SIG-M5 treated with dmso at 0.1 percent for 504 hours (cell line): ENCODE data around the gene ABTB2.
A peak's percentile ranks its signal among the peaks of the same experiment; 100 is the strongest.

Experiments
- DNase-seq: peaks from one replicate; lab custom pipeline; 2025; ENCODE audit not compliant: unreplicated experiment; lab: John Stamatoyannopoulos, UW

ABTB2 gene

GRCh38 chr11:34296412-34296811 is 61.4 kb downstream of the ABTB2 start:
- DNase-seq: no peak

DNA sequence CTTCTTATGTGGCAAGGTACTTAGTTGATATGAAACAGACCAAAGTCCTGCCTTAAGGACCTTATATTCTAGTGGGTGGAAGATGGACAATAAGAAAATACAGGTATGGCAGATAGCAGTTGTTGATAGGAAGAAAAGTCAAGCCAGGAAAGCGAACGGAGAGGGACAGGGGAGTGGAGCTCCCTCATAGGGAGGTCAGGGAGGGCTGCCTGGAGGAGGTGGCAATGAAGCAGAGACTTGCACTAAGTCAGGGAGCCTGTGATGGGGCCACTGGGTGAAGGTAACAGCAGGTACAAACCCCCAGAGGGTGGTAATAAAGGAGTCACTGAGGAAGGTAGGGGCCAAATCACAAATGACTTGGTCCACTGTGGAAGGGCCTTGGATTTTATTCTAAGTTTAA is 65.3 kb downstream of the ABTB2 start:
- DNase-seq: no peak

- no peak for DNase-seq
Observed at GRCh38 chr11:34292111-34292510, 65.7 kb downstream of the ABTB2 start.

DNA sequence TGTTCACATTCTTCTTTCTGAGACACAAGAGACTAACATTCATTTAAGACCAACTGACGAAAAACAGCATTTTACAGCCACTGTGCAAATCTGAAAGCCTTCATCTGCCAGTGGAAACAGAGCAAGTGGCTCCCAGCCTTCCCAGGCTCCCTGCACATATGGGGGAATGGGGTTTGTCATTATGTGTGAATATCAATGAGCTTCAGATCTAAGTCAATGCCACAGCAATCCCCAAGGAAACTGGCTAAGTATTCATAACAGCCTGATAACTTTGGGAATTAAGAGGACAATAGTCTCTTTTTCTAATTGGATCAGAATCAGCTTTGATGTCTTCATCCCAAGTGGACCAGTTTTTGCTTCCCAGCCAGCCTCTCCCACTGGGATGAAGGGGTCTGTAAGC is 66.9 kb downstream of the ABTB2 start:
- DNase-seq: no peak

DNA sequence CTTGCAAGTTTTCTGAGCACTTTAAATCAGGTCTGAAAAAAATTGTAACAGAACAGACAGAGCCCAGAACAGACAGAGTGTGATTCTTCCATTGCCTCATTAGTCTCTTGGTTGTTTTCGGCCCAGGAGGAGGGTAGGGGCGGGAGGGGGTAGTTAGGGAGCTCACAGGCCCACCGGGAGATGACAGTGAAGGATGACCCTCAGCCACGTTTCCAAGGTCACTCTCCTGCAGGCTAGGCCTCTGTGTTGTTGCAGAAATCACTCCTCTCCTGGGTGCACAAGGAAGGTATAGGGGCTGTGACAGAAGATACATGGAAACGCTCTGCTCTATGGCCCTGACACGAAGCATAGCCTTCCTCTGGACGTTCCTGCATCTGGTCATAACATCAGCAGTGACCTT is 69.3 kb downstream of the ABTB2 start:
- DNase-seq: no peak

GRCh38 chr11:34284811-34285481 is 72.9 kb downstream of the ABTB2 start:
- no peak for DNase-seq

GRCh38 chr11:34284156-34284555 is 73.7 kb downstream of the ABTB2 start:
- DNase-seq: no peak

- no peak for DNase-seq
Observed at GRCh38 chr11:34280945-34281872, 76.6 kb downstream of the ABTB2 start.

DNA sequence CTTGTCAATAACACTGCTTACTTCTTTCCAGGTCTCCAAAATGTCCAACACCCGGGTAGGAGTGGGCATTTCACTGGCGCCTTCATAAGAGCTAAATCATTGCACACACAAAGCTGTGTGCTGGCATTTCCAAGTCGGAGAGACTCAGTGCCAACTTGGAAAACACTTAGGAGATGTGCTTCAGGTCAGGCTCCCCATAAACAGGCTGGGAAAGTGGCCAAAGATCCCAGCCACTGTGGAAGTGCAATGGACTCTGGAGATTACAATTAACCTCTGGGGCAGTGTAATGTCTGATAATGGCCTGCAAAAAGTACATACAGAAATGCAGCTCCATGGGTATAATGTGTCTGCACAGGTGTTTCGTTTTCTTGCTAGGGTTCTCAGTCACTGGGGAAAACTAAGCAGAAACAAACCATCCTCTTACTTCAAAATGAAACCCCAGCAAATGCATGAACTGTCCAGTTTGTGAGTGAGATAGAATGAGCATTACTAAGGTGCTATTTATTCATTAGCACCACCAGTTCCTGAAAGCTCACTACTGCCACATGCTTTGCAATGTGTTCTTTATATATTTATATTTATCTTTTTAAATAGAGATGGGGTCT is 79.0 kb downstream of the ABTB2 start:
- no peak for DNase-seq

- DNase-seq: no peak
Observed at GRCh38 chr11:34278175-34278574, 79.6 kb downstream of the ABTB2 start.

- no peak for DNase-seq
Observed at GRCh38 chr11:34277171-34277570, 80.6 kb downstream of the ABTB2 start.

- no peak for DNase-seq
Observed at GRCh38 chr11:34276352-34276864, 81.4 kb downstream of the ABTB2 start.

DNA sequence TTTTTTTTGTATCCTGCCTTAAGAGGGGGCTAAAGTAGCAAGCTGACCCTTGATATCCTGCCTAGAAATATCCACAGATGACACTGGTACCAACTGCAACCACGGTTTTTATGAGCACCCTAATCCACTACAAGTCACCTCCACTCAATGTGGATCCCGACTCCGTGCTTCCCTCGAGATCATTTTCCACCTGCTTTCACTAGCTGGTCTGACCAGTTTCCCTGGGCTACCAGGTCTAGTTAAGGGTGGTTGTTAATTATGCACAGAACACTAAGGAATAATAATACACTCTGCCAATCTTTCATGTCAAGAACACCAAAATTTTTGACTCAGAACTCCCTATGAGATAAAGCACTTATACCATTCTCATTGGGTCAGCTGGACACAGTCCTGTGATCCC is 82.3 kb downstream of the ABTB2 start:
- no peak for DNase-seq

DNA sequence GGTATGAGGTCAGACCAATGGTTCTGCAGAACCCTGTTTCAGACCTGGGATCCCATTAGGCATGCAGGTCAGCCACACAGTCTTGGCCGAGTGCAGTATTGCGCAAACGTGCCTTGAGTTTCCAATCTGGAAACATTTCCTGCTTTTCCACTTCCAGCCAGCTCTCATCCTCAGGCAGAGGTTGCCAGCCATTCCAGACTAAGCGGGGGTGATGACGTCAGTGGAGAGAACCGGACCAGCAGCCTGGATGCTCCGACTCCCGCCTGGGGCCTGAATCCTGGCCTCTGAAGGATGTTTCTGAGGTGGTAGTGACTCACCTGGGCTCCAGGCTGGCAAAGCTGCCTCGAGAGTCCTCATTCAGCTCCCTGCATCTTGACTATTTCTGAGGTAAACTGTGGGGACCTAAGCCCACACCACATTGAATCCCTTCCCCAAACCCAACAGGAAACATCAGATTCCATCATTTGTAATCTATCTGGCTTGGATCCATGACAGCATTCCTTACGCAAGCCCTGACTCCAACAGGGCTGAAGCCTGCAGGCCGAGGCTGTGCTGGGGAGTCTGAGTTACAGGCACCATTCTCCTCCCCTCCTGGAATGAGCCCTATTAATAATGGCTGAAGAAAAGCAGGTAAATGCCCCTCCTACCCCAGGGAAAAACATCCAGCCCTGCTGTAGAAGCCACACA is 83.0 kb downstream of the ABTB2 start:
- peak; percentile 60 for DNase-seq

- no peak for DNase-seq
Observed at GRCh38 chr11:34273099-34273498, 84.7 kb downstream of the ABTB2 start.

DNA sequence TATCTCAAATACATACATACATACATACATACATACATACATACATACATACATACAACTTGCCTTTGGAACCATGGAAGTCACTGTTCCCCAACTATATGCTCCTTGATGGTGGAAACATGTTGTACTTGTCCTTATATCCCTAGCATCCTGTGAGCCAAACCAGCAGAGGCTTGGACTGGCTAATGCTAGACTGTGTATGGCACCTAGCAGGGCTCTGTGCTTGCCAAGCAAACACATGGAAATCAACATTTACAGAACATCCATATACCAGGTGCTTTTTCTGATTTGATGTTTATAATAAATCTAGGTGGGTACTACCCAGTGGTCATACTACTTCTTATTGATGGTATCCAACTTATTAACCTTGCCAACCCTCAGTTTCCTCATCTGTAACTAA is 86.1 kb downstream of the ABTB2 start:
- DNase-seq: no peak

- no peak for DNase-seq
Observed at GRCh38 chr11:34270711-34271110, 87.1 kb downstream of the ABTB2 start.

GRCh38 chr11:34269694-34270245 is 88.0 kb downstream of the ABTB2 start:
- DNase-seq: no peak

DNA sequence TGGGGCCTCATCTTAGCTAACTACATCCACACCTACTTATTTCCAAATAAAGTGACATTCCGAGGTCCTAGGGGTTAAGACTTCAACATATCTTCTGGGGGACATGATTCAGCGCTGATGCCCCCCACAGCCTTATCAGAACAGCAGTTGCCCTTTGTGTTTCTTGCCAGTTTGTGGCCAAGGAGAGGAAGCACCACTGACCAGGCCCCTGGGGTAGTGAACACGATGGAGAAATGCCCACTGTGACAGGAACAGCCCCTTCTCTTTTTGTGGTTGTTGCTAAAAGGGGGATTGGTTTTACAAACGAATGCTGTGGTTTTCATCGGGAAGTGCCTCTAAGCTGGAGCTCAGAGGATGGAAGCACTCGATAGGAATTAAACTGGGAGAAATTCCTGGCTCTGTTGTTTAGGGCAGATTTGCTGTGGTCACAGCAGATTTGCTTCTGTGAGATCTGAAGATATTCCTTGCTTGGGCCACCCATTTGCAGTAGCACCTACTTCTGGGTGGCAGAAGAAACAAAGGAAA is 88.8 kb downstream of the ABTB2 start:
- peak; percentile 31 for DNase-seq

DNA sequence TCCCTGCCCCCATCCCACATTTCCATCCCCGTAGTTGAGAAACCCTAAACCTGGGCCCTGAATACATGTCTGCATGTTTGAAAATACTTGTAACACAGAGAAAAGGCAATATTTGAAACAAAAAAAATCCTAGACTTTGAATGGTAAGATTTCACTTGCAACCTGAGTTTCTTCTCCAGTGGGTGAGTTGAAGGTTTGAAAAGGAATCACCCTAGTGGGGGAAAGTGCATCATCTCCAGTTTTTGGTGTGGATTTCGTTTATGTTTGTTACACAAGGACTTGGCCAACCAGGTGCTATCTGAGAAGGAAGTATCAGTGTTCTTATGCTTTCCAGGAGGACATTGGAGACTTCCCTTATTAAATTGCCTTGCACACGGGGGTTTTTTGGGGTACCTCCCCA is 90.4 kb downstream of the ABTB2 start:
- DNase-seq: no peak

DNA sequence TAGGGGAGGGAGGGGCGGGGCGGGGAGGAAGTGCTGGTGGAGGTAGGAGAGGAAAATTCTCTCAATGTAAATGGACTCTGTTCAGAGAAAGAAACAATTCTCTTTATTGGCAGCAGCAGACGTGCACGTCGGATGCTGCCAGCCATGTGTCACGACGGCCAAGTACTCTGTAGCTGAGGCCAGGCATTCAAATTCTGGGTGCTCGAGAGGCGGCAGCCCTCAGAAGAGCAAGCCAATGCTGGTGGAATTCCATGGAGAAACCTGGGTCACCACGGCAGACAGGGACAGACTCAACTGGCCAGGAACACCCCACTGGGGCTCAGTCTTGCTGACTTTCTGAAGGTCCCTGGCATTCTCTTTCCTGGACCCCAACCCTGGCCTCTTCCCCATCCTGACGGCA is 90.8 kb downstream of the ABTB2 start:
- DNase-seq: no peak
